Activated CD4-positive, alpha-beta T cell treated with anti-CD3 and anti-CD28 coated beads for 36 hours (primary cell): Measurements from ENCODE around the gene CNTN5. TPM values are rescaled to one million over a fixed set of nuclear protein-coding genes. Genes with fewer than 3 reads are reported as not detected.

Experiments
- ATAC-seq: fragments of 200-7000 bp; cut with Tn5 transposase; one replicate; pipeline ENCODE4 v1.10.0; 2021; ENCODE audit warnings: mild to moderate bottlenecking, moderate library complexity
- CTCF ChIA-PET: fragments of 350-600 bp; sonication (Branson Sonifier 250); formaldehyde crosslinking; loops from one replicate; lab custom pipeline; 2021; ENCODE audit warnings: antibody characterized with exemption; lab: Charles Lee
- POLR2A ChIA-PET: fragments of 350-600 bp; sonication (Branson Sonifier 250); formaldehyde crosslinking; loops from one replicate; lab custom pipeline; 2021; ENCODE audit warnings: antibody characterized with exemption, inconsistent platforms; lab: Charles Lee
- DNase-seq: peaks from one replicate; pipeline ENCODE4 v3.0.0-alpha.2; 2020
- H3K27ac Mint-ChIP-seq: one replicate; pipeline ENCODE4 v1.8.0; 2021; ENCODE audit warnings: mixed read lengths
- H3K27me3 Mint-ChIP-seq: one replicate; pipeline ENCODE4 v1.8.0; 2021; ENCODE audit warnings: mixed read lengths
- H3K36me3 Mint-ChIP-seq: one replicate; pipeline ENCODE4 v1.8.0; 2021; ENCODE audit warnings: low read depth, mixed read lengths
- H3K4me1 Mint-ChIP-seq: one replicate; pipeline ENCODE4 v1.8.0; 2021; ENCODE audit warnings: mixed read lengths
- H3K4me3 Mint-ChIP-seq: one replicate; pipeline ENCODE4 v1.8.0; 2021; ENCODE audit warnings: mild to moderate bottlenecking, moderate library complexity, mixed read lengths
- H3K9me3 Mint-ChIP-seq: one replicate; pipeline ENCODE4 v1.8.0; 2021; ENCODE audit warnings: low read depth, mixed read lengths
- intact Hi-C, 2 experiments: fragments of 100-400 bp; cut with DNase I in 1 of 2; cut with micrococcal nuclease in 1 of 2; formaldehyde crosslinking; loops; one replicate each; pipeline versions ENCODE4 v1.14.2 to v1.15.1; 2022 to 2024; cut with DNase I, micrococcal nuclease
- total RNA-seq, 2 experiments: library from RNA; stranded (reverse); gene quantifications; one replicate each; pipeline ENCODE4 v1.2.3, GENCODE V29; 2021

Gene CNTN5
- total RNA-seq, 2 experiments from 2014 or later: not detected

GRCh38 chr11:100068116-100068515, 1047.4 kb downstream of the CNTN5 start:
- H3K9me3 Mint-ChIP-seq: peaks cover 4% of the 10 kb centered on the region
- no peak overlapping the region for H3K4me3 Mint-ChIP-seq
- no peak for DNase-seq
- intact Hi-C loops: no loop called here
- no peaks in the 10 kb centered on the region for H3K36me3 Mint-ChIP-seq
- no peak for ATAC-seq
- H3K27ac Mint-ChIP-seq: no peak overlapping the region
- no peaks in the 10 kb centered on the region for H3K27me3 Mint-ChIP-seq
- POLR2A ChIA-PET: no interaction called here
- no peaks in the 10 kb centered on the region for H3K4me1 Mint-ChIP-seq
- CTCF ChIA-PET: interaction anchor here (0.7 kb wide), 1 partner anchor 1333 kb away, joined by 4 read pairs; no protein-coding TSS in a partner anchor

- H3K27me3 Mint-ChIP-seq: no peaks in the 10 kb centered on the region
- POLR2A ChIA-PET: no interaction called here
- CTCF ChIA-PET: no interaction called here
- H3K4me1 Mint-ChIP-seq: no peaks in the 10 kb centered on the region
- H3K36me3 Mint-ChIP-seq: no peaks in the 10 kb centered on the region
- no peak overlapping the region for H3K27ac Mint-ChIP-seq
- DNase-seq: no peak
- intact Hi-C loops: no loop called here
- no peak overlapping the region for H3K4me3 Mint-ChIP-seq
- ATAC-seq: no peak
- peaks cover 8% of the 10 kb centered on the region for H3K9me3 Mint-ChIP-seq
These were observed 1051.4 kb downstream of the CNTN5 start for GRCh38 chr11:100072131-100072530.

GRCh38 chr11:100080381-100080780, 1059.6 kb downstream of the CNTN5 start:
- CTCF ChIA-PET: interaction anchor here (0.9 kb wide), 1 partner anchor 32 kb away, joined by 3 read pairs; no protein-coding TSS in a partner anchor
- Mint-ChIP-seq H3K27ac (no peak overlapping the region), H3K4me1 (no peaks in the 10 kb centered on the region), H3K27me3 (no peaks in the 10 kb centered on the region), H3K9me3 (peaks cover 7% of the 10 kb centered on the region), H3K36me3 (no peaks in the 10 kb centered on the region), H3K4me3 (no peak overlapping the region)
- intact Hi-C loops: no loop called here
- POLR2A ChIA-PET: no interaction called here
- DNase-seq (no peak), ATAC-seq (no peak)

- ChIA-PET POLR2A (no interaction called here), CTCF (interaction anchor here (0.9 kb wide), 1 partner anchor 32 kb away, joined by 3 read pairs; no protein-coding TSS in a partner anchor)
- H3K27ac Mint-ChIP-seq: no peak overlapping the region
- DNase-seq: no peak
- no peak for ATAC-seq
- intact Hi-C loops: no loop called here
- H3K27me3 Mint-ChIP-seq: no peaks in the 10 kb centered on the region
- H3K4me1 Mint-ChIP-seq: no peaks in the 10 kb centered on the region
- H3K9me3 Mint-ChIP-seq: peaks cover 4% of the 10 kb centered on the region
- no peaks in the 10 kb centered on the region for H3K36me3 Mint-ChIP-seq
- no peak overlapping the region for H3K4me3 Mint-ChIP-seq
These were observed 1060.1 kb downstream of the CNTN5 start for GRCh38 chr11:100080821-100081220.

- DNase-seq (no peak), ATAC-seq (no peak)
- Mint-ChIP-seq H3K27ac (no peak overlapping the region), H3K9me3 (peaks cover 9% of the 10 kb centered on the region), H3K36me3 (no peaks in the 10 kb centered on the region), H3K4me3 (no peak overlapping the region), H3K4me1 (no peaks in the 10 kb centered on the region), H3K27me3 (no peaks in the 10 kb centered on the region)
- intact Hi-C loops: no loop called here
- CTCF ChIA-PET: no interaction called here
- POLR2A ChIA-PET: no interaction called here
These were observed 1072.9 kb downstream of the CNTN5 start for GRCh38 chr11:100093698-100094097.

- peaks cover 10% of the 10 kb centered on the region for H3K9me3 Mint-ChIP-seq
- H3K27me3 Mint-ChIP-seq: no peaks in the 10 kb centered on the region
- POLR2A ChIA-PET: no interaction called here
- no peaks in the 10 kb centered on the region for H3K36me3 Mint-ChIP-seq
- CTCF ChIA-PET: interaction anchor here (0.7 kb wide), 1 partner anchor 1520 kb away, joined by 3 read pairs; no protein-coding TSS in a partner anchor
- intact Hi-C loops: no loop called here
- DNase-seq: no peak
- H3K4me3 Mint-ChIP-seq: no peak overlapping the region
- H3K4me1 Mint-ChIP-seq: no peaks in the 10 kb centered on the region
- ATAC-seq: no peak
- no peak overlapping the region for H3K27ac Mint-ChIP-seq
These were observed 1073.5 kb downstream of the CNTN5 start for GRCh38 chr11:100094121-100094865.

GRCh38 chr11:100095809-100096208, 1075.1 kb downstream of the CNTN5 start:
- no peaks in the 10 kb centered on the region for H3K36me3 Mint-ChIP-seq
- no peak overlapping the region for H3K27ac Mint-ChIP-seq
- intact Hi-C loops: no loop called here
- ChIA-PET POLR2A (no interaction called here), CTCF (no interaction called here)
- no peak for ATAC-seq
- H3K27me3 Mint-ChIP-seq: no peaks in the 10 kb centered on the region
- no peaks in the 10 kb centered on the region for H3K4me1 Mint-ChIP-seq
- no peak overlapping the region for H3K4me3 Mint-ChIP-seq
- DNase-seq: no peak
- peaks cover 10% of the 10 kb centered on the region for H3K9me3 Mint-ChIP-seq

- intact Hi-C loops: no loop called here
- H3K4me3 Mint-ChIP-seq: no peak overlapping the region
These were observed 1077.8 kb downstream of the CNTN5 start for GRCh38 chr11:100098560-100098959.

GRCh38 chr11:100105255-100105981, 1084.7 kb downstream of the CNTN5 start:
- ATAC-seq (no peak), DNase-seq (no peak)
- CTCF ChIA-PET: no interaction called here
- intact Hi-C loops: no loop called here
- no peaks in the 10 kb centered on the region for H3K4me1 Mint-ChIP-seq
- no peaks in the 10 kb centered on the region for H3K36me3 Mint-ChIP-seq
- H3K27me3 Mint-ChIP-seq: no peaks in the 10 kb centered on the region
- H3K27ac Mint-ChIP-seq: no peak overlapping the region
- peaks cover 2% of the 10 kb centered on the region for H3K9me3 Mint-ChIP-seq
- POLR2A ChIA-PET: no interaction called here
- no peak overlapping the region for H3K4me3 Mint-ChIP-seq

More at GRCh38 chr11:100098560-100098959, 1077.8 kb downstream of the CNTN5 start:
- ATAC-seq: no peak
- Mint-ChIP-seq H3K36me3 (no peaks in the 10 kb centered on the region), H3K27me3 (no peaks in the 10 kb centered on the region), H3K4me1 (no peaks in the 10 kb centered on the region), H3K27ac (no peak overlapping the region), H3K9me3 (peaks cover 8% of the 10 kb centered on the region)
- POLR2A ChIA-PET: no interaction called here
- CTCF ChIA-PET: no interaction called here
- DNase-seq: no peak

- Mint-ChIP-seq H3K4me3 (no peak overlapping the region), H3K27me3 (no peaks in the 10 kb centered on the region), H3K27ac (no peak overlapping the region), H3K36me3 (no peaks in the 10 kb centered on the region), H3K9me3 (peaks cover 2% of the 10 kb centered on the region), H3K4me1 (no peaks in the 10 kb centered on the region)
- intact Hi-C loops: no loop called here
- ChIA-PET POLR2A (no interaction called here), CTCF (no interaction called here)
- DNase-seq: no peak
- ATAC-seq: no peak
These were observed 1085.2 kb downstream of the CNTN5 start for GRCh38 chr11:100105982-100106358.

- intact Hi-C loops: no loop called here
- Mint-ChIP-seq H3K27ac (no peak overlapping the region), H3K4me3 (no peak overlapping the region), H3K4me1 (no peaks in the 10 kb centered on the region), H3K27me3 (no peaks in the 10 kb centered on the region), H3K9me3 (peaks cover 5% of the 10 kb centered on the region), H3K36me3 (no peaks in the 10 kb centered on the region)
- ChIA-PET CTCF (no interaction called here), POLR2A (no interaction called here)
- ATAC-seq: no peak
- DNase-seq: no peak
These were observed 1098.4 kb downstream of the CNTN5 start for GRCh38 chr11:100119176-100119575.

GRCh38 chr11:100133114-100133513, 1112.4 kb downstream of the CNTN5 start:
- DNase-seq: no peak
- intact Hi-C loops: no loop called here
- ChIA-PET POLR2A (no interaction called here), CTCF (no interaction called here)
- H3K4me1 Mint-ChIP-seq: no peaks in the 10 kb centered on the region
- H3K36me3 Mint-ChIP-seq: no peaks in the 10 kb centered on the region
- H3K4me3 Mint-ChIP-seq: no peak overlapping the region
- peaks cover 9% of the 10 kb centered on the region for H3K9me3 Mint-ChIP-seq
- no peak overlapping the region for H3K27ac Mint-ChIP-seq
- H3K27me3 Mint-ChIP-seq: no peaks in the 10 kb centered on the region
- no peak for ATAC-seq
